GM23338 (cell line): Measurements from ENCODE around the gene TNFSF10. TPM values are rescaled to one million over a fixed set of nuclear protein-coding genes. Genes with fewer than 3 reads are reported as not detected.

Experiments
- EZH2 ChIP-seq: fragments of 200-600 bp; sonication (generic); IDR thresholded peaks from one replicate; pipeline ENCODE4 v1.8.0; 2017; ENCODE audit warnings: antibody characterized with exemption, mild to moderate bottlenecking, low read depth; ENCODE audit not compliant: unreplicated experiment
- ZNF331 ChIP-seq: fragments of 250-450 bp; sonication (Bioruptor Pico); IDR thresholded peaks from 2 replicates; pipeline ENCODE4 v1.5.0; 2020; ENCODE audit warnings: low read depth, mild to moderate bottlenecking, moderate library complexity
- ZNF462 ChIP-seq: fragments of 250-450 bp; sonication (Bioruptor Pico); IDR thresholded peaks from 2 replicates; pipeline ENCODE4 v1.5.0; 2020; ENCODE audit warnings: mild to moderate bottlenecking, moderate library complexity
- polyA plus RNA-seq: library from polyadenylated mRNA; unstranded; fragments of >200 nt; fragmentation: Nextera tagmentation; extraction: Ambion mirVana; gene quantifications from 2 replicates; pipeline ENCODE4 v1.2.1, GENCODE V29; 2016
- small RNA-seq: library from RNA; depleted of rRNA; stranded (forward); fragments of <200 nt; gene quantifications from one replicate; pipeline ENCODE3, GENCODE V24; 2014; ENCODE audit warnings: low replicate concordance
- total RNA-seq: library from RNA; depleted of rRNA; stranded (reverse); fragments of >200 nt; shearing (Covaris generic); gene quantifications from 2 replicates; pipeline ENCODE4 v1.2.3, GENCODE V29; 2014; rRNA removed

TNFSF10 gene
- total and polyA plus RNA-seq, 2 experiments from 2014 or later = 0.27 TPM; not detected in 1

GRCh38 chr3:172456404-172456803, 66.8 kb downstream of the TNFSF10 start (continued):
- no peak for TF ChIP-seq ZNF462 (CRISPR knock-in tag)
- no peak for TF ChIP-seq EZH2
- TF ChIP-seq ZNF331 = no peak

Small RNA genes within 50 kb of the gene (small RNA-seq; reads per million reads assigned to genes)
- not detected for gene AC007919.1

Other genes starting within 250 kb of the TNFSF10 start
- gene GHSR, start 75.0 kb downstream of the TNFSF10 start, total RNA-seq = not detected in 2 replicates
- not detected in 2 replicates for gene GHSR, start 75.0 kb downstream of the TNFSF10 start, polyA plus RNA-seq
- gene NCEH1, start 187.6 kb upstream of the TNFSF10 start, total RNA-seq = 4.2 and 4.9 TPM in 2 replicates
- 1.5 and 1.8 TPM in 2 replicates for gene NCEH1, start 187.6 kb upstream of the TNFSF10 start, polyA plus RNA-seq
- 96.9 and 102 TPM in 2 replicates for gene ECT2, start 227.3 kb upstream of the TNFSF10 start, total RNA-seq
- 94.2 and 111 TPM in 2 replicates for gene ECT2, start 227.3 kb upstream of the TNFSF10 start, polyA plus RNA-seq